Activated CD4-positive, alpha-beta T cell treated with anti-CD3 and anti-CD28 coated beads, Interleukin-2, amount 10 ng/mL, durations not matched to agents 24 days and 14 days (primary cell): ENCODE results near the gene FRMD5. TPM values are rescaled to one million over a fixed set of nuclear protein-coding genes. Genes with fewer than 3 reads are reported as not detected.
"Not testable (repeated sequence)": the region's sequence is repeated elsewhere in the genome, so short reads cannot be mapped to it uniquely, and the experiment has no call there.

Source experiments
- DNase-seq: peaks from one replicate; pipeline ENCODE4 v3.0.0; 2022
- H3K27ac Mint-ChIP-seq: one replicate; pipeline ENCODE4 v1.8.0; 2022; ENCODE audit warnings: mild to moderate bottlenecking, mixed read lengths
- H3K27me3 Mint-ChIP-seq: one replicate; pipeline ENCODE4 v1.8.0; 2022; ENCODE audit warnings: mixed read lengths
- H3K36me3 Mint-ChIP-seq: one replicate; pipeline ENCODE4 v1.8.0; 2022; ENCODE audit warnings: low read depth, mild to moderate bottlenecking, mixed read lengths
- H3K4me1 Mint-ChIP-seq: one replicate; pipeline ENCODE4 v1.8.0; 2021; ENCODE audit warnings: mixed read lengths
- H3K4me3 Mint-ChIP-seq: one replicate; pipeline ENCODE4 v1.8.0; 2022; ENCODE audit warnings: mild to moderate bottlenecking, moderate library complexity, mixed read lengths
- H3K9me3 Mint-ChIP-seq: one replicate; pipeline ENCODE4 v1.8.0; 2021; ENCODE audit warnings: mixed read lengths
- intact Hi-C: fragments of 100-400 bp; cut with micrococcal nuclease; formaldehyde crosslinking; loops from one replicate; pipeline ENCODE4 v1.15.1; 2023
- total RNA-seq: library from RNA; stranded (reverse); gene quantifications from 2 replicates; pipeline ENCODE4 v1.2.3, GENCODE V29; 2022

Gene FRMD5
- total RNA-seq, 1 donor from 2014 or later, result not detected

DNA sequence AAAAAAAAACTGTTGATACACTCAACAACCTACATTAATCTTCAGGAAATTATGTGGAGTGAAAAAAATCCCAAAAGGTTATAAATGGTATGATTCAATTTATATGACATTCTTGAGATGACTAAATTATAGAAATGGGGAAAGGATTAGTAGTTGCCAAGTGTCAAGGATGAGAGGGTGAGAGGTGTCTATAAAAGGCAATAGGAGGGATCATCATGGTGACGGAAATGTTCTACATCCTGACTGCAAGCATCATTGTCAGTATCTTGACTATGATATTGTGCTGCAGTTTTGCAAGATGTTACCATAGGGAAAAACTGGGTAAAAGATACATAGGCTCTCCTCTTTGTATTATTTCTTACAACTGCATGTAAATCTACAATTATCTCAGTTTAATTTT is 125.6 kb downstream of the FRMD5 start:
- DNase-seq, result no peak
- H3K27ac Mint-ChIP-seq, result no peak overlapping the region
- H3K27me3 Mint-ChIP-seq, result peaks cover 32% of the 10 kb centered on the region
- H3K4me1 Mint-ChIP-seq, result peaks cover 5% of the 10 kb centered on the region
- intact Hi-C loops, result no loop called here
- no peaks in the 10 kb centered on the region for H3K36me3 Mint-ChIP-seq
- no peak overlapping the region for H3K4me3 Mint-ChIP-seq
- no peaks in the 10 kb centered on the region for H3K9me3 Mint-ChIP-seq

DNA sequence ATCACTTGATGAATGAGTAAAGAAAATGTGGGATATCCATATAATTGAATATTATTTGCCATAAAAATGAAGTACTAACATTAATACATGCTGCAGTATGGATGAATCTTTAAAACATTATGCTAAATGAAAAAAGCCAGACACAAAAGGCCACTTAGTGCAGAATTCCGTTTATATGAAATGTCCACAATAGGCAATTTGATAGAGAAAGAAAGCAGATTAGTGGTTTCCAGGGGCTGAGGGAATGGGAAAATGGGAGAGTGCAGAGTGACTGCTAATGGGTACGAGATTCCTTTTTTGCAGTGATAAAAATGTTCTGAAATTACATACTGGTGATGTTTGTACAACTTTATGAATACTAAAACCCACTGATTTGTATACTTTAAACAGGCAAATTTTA is 126.7 kb downstream of the FRMD5 start:
- Mint-ChIP-seq H3K4me1 (peaks cover 5% of the 10 kb centered on the region), H3K9me3 (no peaks in the 10 kb centered on the region), H3K27ac (no peak overlapping the region), H3K27me3 (peaks cover 32% of the 10 kb centered on the region), H3K4me3 (no peak overlapping the region), H3K36me3 (no peaks in the 10 kb centered on the region)
- DNase-seq, result no peak
- intact Hi-C loops, result no loop called here

DNA sequence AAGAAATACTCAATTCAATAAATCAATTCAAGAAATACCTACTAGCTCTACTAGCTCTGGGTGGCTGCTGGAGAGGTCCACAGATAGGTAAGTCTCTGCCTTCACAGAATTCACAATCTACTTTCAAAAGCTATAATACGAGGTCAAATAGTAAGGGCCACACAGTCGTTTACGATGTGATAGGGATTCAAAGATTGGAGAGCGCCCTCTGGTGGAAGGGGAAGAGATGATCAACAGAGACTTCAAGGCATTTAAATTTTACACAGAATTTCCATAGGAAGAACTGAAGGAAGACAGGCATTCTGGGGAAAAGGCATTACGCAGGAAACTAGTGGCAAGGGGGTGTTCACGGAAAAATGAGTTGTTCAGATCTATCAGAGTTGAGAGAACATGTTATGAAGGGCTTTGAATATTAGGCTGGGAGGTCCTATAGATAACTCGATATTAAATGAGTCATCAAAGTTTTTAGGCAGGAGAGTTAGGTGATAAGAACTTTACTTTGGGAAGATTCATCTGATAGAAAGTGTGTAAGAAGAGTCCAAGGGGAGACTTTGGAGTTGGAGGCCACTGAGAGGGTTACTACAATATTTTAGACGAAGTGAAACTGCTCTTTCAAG is 128.8 kb downstream of the FRMD5 start:
- no peaks in the 10 kb centered on the region for H3K9me3 Mint-ChIP-seq
- peaks cover 27% of the 10 kb centered on the region for H3K27me3 Mint-ChIP-seq
- intact Hi-C loops, result loop anchor here (1.0 to 2.0 kb wide), 2 partner anchors 128 to 163 kb away; no protein-coding TSS in a partner anchor

DNA sequence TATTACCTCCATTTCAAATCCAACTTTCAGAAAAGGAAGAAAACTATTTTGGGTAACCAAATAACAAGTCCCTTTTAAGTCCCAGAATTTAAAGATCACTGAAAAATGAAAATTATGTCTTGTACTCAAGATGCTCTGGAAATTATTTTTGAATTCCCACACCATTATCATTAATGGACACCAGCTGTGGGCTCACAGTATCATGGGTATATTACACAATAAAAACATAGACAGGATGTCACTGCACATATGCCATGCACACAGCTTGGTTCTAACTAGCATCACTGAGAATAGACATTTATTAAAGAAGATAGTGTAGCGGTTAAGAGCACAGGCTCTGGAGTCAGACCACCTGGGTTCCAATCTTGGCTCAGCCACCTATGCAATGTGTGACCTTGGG is 130.4 kb downstream of the FRMD5 start:
- Mint-ChIP-seq H3K27me3 (peaks cover 31% of the 10 kb centered on the region), H3K4me1 (peaks cover 5% of the 10 kb centered on the region), H3K4me3 (no peak overlapping the region), H3K9me3 (no peaks in the 10 kb centered on the region), H3K36me3 (no peaks in the 10 kb centered on the region), H3K27ac (no peak overlapping the region)
- intact Hi-C loops, result no loop called here
- no peak for DNase-seq

More for the DNA sequence above, 128.8 kb downstream of the FRMD5 start:
- Mint-ChIP-seq H3K4me3 (no peak overlapping the region), H3K36me3 (no peaks in the 10 kb centered on the region), H3K27ac (no peak overlapping the region), H3K4me1 (peaks cover 5% of the 10 kb centered on the region)
- DNase-seq, result peak; percentile 86

DNA sequence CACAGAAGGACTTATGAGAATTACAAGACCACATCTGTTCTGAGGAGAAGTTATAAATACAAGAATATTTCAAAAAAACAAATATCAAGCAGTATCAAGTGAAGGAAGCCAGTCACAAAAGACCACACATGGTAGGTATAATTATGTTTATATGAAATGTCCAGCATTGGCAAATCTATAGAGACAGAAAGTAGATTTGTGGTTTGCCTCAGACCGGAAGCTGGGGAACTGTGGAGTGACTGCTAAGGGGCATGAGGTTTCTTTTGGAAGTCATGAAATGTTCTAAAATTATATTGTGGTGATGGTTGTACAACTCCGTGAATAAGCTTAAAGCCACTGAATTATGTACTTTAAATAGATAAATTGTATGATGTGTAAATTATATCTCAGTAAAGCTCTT is 136.9 kb downstream of the FRMD5 start:
- Mint-ChIP-seq H3K27ac (no peak overlapping the region), H3K9me3 (no peaks in the 10 kb centered on the region), H3K27me3 (peaks cover 28% of the 10 kb centered on the region)

DNA sequence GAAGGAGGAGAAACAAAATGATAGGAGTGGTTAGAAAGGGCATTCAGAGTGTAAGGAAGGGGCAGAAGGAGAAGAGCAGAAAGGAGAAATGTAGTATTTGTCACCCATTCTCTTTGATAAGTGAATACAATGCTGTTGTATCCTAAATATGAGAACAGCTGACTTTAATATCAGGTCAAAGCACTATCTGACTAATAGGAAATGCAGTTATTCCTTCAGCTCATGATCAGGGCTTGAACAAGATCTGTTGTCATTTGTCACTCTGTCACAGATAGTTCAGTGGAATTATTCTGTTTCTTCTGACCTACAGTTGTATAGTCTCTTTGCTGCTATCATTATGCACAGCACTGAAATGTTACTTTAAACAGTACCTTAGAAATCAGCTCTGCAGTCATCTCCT is 149.4 kb downstream of the FRMD5 start:
- DNase-seq, result no peak
- peaks cover 16% of the 10 kb centered on the region for H3K27me3 Mint-ChIP-seq
- intact Hi-C loops, result loop anchor here (5.0 kb wide), 1 partner anchor 98 kb away; no protein-coding TSS in a partner anchor
- no peaks in the 10 kb centered on the region for H3K36me3 Mint-ChIP-seq
- H3K4me1 Mint-ChIP-seq, result peaks cover 5% of the 10 kb centered on the region
- no peak overlapping the region for H3K27ac Mint-ChIP-seq
- no peaks in the 10 kb centered on the region for H3K9me3 Mint-ChIP-seq
- no peak overlapping the region for H3K4me3 Mint-ChIP-seq

More for the DNA sequence above, 136.9 kb downstream of the FRMD5 start:
- Mint-ChIP-seq H3K4me3 (no peak overlapping the region), H3K36me3 (no peaks in the 10 kb centered on the region), H3K4me1 (no peaks in the 10 kb centered on the region)
- intact Hi-C loops, result no loop called here
- no peak for DNase-seq

DNA sequence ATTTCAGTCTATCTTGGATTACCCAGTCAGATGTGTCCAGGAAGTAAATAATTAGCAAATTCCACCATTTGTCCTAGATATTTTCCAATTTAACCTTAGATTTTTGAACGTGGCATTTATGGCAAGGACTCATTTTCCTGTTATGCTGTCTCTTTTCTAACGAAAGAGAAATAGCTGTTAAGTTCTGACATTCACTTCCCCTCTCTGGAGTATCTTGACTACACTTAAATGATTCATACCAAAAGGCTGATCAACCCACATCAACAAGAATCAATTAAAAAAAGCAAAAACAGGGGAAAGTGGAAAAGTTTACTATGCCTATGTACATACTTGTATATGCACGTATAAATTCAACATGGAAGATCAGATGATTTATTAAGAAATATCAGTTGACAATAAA is 149.9 kb downstream of the FRMD5 start:
- Mint-ChIP-seq H3K4me3 (no peak overlapping the region), H3K36me3 (no peaks in the 10 kb centered on the region), H3K9me3 (no peaks in the 10 kb centered on the region), H3K4me1 (peaks cover 5% of the 10 kb centered on the region), H3K27me3 (peaks cover 18% of the 10 kb centered on the region), H3K27ac (no peak overlapping the region)
- DNase-seq, result no peak
- intact Hi-C loops, result loop anchor here (5.0 kb wide), 1 partner anchor 98 kb away; no protein-coding TSS in a partner anchor

DNA sequence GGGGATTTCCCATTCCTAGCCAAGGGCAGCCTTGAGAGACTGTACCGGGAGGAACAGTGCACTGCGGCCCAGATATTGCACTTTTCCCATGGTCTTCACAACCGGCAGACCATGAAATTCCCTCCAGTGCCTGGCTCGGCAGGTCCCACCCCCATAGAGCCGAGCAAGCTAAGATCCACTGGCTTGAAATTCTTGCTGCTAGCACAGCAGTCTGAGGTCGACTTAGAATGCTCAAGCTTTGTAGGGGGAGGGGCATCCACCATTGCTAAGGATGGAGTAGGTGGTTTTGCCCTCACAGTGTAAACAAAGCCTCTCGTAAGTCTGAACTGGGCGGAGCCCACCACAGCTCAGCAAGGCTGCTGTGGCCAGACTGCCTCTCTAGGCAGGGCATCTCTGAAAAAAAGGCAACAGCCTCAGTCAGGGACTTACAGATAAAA is 156.3 kb downstream of the FRMD5 start:
- Mint-ChIP-seq H3K27me3 (peaks cover 33% of the 10 kb centered on the region), H3K4me1 (no peaks in the 10 kb centered on the region), H3K4me3 (no peak overlapping the region), H3K27ac (no peak overlapping the region), H3K9me3 (no peaks in the 10 kb centered on the region), H3K36me3 (no peaks in the 10 kb centered on the region)
- no peak for DNase-seq
- intact Hi-C loops, result no loop called here

DNA sequence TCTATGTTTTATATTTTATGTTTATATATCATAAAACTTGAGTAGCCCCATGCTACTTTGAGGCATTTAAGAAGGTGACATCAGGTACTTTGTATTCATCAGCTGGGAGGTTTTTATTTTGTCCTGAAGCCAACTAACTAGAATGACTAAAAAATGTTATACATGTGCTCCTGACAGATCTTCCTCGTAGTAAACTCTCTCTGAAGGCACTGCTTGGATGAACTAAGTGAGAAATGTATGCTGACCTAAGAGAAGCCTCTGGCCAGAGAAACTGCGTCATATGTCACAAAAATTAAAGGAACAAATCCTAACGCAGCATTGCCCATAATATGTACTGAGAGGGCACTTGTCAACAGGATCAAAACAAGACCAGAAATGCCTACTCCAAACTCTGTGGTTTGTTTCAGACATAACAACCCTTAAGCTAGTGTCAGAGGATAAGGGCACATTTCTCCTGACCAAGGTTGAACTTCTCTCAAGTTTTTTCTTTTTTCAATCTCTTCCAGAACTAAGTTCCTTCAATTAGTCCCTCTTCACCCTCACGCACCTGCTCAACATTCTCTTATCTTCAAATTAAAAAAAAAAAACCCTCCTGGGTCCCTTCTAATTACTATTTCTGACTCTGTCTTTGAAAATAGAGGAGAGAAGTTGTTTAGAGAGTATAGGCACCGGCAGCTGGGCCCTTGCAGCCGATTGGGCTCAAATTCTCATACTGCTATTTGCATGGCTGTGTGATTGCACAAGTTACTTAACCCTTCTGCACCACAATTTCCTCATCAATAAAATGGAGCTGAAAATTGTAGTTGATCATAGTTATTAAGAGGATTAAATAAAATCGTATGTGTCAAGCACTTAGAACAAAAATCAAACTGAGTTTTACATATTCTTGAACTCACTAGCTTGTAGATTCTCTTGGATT is 159.0 kb downstream of the FRMD5 start:
- H3K36me3 Mint-ChIP-seq, result no peaks in the 10 kb centered on the region
- no peak overlapping the region for H3K27ac Mint-ChIP-seq
- H3K9me3 Mint-ChIP-seq, result peaks cover 5% of the 10 kb centered on the region
- peaks cover 27% of the 10 kb centered on the region for H3K27me3 Mint-ChIP-seq
- DNase-seq, result no peak
- H3K4me1 Mint-ChIP-seq, result no peaks in the 10 kb centered on the region
- H3K4me3 Mint-ChIP-seq, result no peak overlapping the region
- intact Hi-C loops, result no loop called here

DNA sequence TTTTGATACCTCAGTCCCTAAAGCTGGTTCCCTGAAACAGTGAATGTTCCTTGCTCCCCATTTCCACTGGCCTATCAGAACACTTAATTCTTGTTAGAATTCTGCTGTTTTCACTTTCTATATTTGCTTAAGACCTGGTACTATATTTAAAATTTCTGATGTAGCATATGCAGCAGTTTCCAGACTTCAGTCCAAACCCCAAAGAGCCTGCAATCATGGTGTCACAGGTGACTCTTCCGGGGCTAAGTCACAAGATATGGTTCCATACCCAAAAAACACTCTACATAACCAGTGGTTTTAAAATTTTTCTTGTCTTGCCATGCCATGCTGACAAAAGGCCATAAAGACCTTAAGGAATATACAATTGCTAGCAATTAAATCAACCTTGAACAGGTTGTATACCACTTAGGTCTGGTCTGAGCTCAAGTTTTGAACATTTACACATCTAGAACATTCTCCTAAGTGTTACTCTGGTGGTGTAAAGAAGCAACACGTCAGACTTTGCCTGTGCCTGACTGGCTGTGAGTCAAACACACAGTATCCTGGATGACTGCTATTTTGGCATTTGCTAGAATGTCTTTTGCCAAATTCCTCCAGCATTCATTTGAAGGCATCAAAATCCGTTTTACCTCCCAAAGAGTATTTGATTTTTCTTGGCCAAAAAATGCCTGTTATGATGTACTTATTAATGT is 160.0 kb downstream of the FRMD5 start:
- H3K9me3 Mint-ChIP-seq, result peaks cover 5% of the 10 kb centered on the region
- H3K36me3 Mint-ChIP-seq, result no peaks in the 10 kb centered on the region
- H3K27me3 Mint-ChIP-seq, result peaks cover 26% of the 10 kb centered on the region
- H3K27ac Mint-ChIP-seq, result no peak overlapping the region
- no peaks in the 10 kb centered on the region for H3K4me1 Mint-ChIP-seq
- intact Hi-C loops, result no loop called here
- DNase-seq, result no peak
- H3K4me3 Mint-ChIP-seq, result no peak overlapping the region

DNA sequence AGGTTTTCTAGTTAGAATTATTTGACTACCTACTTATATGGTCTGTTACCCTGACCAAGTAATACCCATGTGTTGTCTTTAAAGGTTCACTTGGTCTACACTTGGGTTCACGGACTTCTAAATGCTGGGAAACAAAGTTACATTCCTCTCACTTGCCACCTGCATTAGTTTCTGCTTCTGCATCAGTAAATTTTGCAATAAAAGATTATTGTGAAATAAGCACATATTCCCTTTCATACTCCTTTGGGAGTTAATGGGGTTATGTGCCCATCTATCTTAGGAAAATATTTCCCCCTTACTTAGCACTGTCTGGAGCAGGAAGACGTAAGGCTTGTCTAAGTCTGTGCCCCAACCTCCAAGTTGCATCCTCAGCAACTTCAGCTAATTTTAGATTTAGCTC is 160.7 kb downstream of the FRMD5 start:
- no peak overlapping the region for H3K27ac Mint-ChIP-seq
- intact Hi-C loops, result no loop called here
- no peak overlapping the region for H3K4me3 Mint-ChIP-seq
- peaks cover 5% of the 10 kb centered on the region for H3K9me3 Mint-ChIP-seq
- H3K36me3 Mint-ChIP-seq, result no peaks in the 10 kb centered on the region
- no peak for DNase-seq
- H3K4me1 Mint-ChIP-seq, result no peaks in the 10 kb centered on the region
- peaks cover 25% of the 10 kb centered on the region for H3K27me3 Mint-ChIP-seq

DNA sequence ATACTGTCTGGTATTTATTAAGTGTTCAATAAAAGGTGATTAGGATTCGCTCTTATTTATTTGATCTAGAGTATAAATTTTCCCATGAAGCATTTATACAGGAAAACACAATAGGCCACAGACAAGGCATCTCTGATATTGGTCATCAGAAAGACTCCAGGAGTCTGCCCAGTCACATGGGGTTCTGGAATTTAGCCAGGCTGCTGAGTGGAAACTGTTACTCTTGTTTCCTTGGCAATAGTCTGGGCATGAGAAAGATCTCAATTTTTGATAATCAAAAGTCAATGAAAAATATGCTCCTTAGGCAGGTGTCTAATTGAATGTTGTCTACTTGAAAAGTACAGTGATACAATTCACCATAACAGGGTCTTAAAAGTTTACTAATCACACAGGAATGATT is 161.2 kb downstream of the FRMD5 start:
- H3K27ac Mint-ChIP-seq, result no peak overlapping the region
- peaks cover 5% of the 10 kb centered on the region for H3K9me3 Mint-ChIP-seq
- no peak overlapping the region for H3K4me3 Mint-ChIP-seq
- peaks cover 25% of the 10 kb centered on the region for H3K27me3 Mint-ChIP-seq
- no peaks in the 10 kb centered on the region for H3K4me1 Mint-ChIP-seq
- DNase-seq, result no peak
- H3K36me3 Mint-ChIP-seq, result no peaks in the 10 kb centered on the region
- intact Hi-C loops, result no loop called here

DNA sequence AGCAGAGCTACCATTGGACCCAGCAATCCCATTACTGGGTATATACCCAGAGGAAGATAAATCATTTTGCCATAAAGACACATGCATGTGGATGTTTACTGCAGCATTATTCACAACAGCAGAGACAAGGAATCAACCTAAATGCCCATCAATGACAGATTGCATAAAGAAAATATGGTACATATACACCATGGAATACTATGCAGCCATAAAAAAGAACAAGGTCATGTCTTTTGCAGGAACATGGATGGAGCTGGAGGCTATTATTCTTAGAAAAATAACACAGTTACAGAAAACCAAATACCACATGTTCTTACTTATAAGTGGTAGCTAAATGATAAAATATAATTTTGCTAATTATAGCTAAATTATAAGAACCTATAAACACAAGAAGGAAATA is 162.3 kb downstream of the FRMD5 start:
- DNase-seq, H3K4me1 Mint-ChIP-seq, H3K9me3 Mint-ChIP-seq, H3K36me3 Mint-ChIP-seq, H3K4me3 Mint-ChIP-seq, intact Hi-C loops, H3K27ac Mint-ChIP-seq: not testable (repeated sequence)
- peaks cover 23% of the 10 kb centered on the region for H3K27me3 Mint-ChIP-seq
